HuH-7.5 (cell line): ENCODE data around the gene DGAT2.

Experiments
- DNase-seq: peaks from one replicate; pipeline ENCODE4 v3.0.0; 2011; ENCODE audit warnings: low spot score

Gene DGAT2

DNA sequence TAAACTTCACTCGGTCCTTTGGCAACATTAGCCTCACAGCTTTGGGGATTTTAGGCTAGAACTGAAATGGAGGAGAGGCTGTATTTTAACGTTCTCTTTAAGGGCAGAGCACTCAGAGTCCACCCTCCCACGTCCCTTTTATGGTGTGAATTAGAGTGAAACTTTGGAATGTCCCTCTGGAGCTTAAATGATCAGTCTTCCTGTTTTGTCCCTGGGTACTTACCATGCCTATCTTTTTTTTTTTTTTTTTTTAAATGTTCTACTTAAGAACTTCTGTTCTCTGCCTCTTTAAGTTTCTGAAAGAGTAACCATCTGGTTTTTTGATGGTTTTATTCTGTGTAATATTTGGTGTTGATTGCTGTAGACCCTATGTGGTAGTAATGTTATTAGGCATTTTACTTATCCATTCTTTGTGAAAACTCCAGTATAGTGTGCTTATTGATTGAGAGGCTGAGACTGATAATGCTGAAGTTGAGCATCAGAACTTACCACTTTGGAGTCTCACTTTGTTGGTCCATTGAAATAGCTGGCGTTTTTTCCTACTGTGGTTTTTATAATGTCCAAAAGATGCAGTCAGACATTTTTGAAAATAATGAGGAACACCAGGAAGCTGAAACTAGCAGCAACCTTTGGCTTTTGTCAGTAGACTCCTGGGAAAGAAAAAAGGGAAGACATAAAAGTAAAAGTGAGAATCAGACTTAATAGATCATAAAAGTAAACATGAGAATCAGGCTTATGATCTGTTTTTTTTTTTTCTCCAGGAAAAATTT, 58.1 kb downstream of the DGAT2 start:
- no peak for DNase-seq

DNA sequence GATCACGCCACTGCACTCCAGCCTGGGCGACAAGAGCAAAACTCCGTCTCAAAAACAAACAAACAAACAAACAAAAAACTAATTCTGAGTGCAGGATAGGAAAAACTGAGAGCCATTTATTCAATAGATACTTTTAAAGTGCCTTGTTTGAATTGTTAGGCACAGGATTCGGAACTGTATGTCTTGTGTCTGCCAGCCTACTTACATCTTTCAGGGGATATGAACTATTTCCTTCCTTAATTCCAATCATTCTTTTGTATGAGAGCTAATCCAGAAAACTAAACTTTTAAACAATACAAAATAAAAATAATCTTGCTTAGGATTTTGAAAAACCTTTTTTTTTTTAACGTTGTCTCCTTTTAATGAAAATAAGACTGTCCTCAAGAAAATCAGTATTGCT, 59.0 kb downstream of the DGAT2 start:
- DNase-seq = no peak

DNA sequence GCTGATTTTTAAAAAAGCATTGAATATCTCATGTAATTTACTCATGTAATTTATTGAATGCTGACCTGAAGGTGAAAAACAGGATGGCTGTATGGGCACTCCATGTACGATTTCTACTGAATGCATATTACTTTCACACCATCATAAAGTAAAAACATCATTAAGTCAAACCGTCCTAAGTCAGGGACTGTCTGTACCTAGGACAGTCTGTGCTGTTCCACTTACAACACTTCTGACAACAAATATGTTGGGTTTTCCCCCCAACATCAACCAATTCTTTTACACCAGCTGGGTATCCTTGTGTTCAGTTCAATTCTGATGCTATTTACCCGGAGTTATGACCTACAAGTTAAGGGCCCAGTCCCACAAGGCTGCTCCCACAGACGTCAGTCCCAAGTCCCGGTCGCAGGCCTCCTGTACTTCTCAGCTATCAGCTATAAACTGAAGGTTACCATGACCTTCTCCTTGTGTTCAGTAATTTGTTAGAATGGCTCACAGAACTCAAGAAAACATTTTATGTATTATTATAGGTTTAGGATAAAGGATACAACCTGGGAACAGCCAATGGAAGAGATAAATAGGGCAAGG, 63.4 kb downstream of the DGAT2 start:
- no peak for DNase-seq

DNA sequence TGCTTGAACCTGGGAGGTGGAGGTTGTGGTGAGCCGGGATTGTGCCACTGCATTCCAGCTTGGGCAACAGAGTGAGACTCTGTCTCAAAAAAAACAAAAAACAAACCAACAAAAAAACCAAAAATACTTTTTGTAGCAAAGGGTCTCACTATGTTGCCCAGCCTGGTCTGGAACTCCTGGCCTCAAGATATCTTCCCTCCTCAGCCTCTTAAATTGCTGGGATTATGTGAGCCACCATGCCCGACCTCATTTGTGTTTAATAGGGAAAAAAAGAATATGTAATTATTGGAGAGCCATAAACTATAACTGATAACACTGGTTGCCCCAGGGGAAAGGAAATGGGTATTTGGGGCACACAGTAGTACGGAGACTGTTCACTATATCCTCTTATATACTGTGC, 66.2 kb downstream of the DGAT2 start:
- no peak for DNase-seq

DNA sequence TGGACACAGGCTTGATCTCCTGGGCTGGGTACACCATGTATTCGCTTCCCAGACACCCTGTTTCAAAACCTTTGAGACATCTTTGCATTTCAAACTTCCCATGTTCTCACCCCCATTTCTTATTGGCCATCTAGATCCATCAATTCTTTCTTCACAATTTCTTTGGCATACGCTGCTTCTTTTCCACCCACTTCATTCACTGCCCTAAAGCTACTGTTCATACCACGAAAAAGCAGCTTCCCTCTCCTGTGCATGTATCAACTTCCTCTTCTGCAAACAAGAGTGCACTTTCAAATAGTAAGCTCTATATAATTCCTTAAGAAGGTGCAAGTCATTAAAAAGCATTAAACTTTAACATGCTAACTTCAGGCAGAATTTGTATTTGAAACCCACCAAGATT, 67.8 kb downstream of the DGAT2 start:
- no peak for DNase-seq

DNA sequence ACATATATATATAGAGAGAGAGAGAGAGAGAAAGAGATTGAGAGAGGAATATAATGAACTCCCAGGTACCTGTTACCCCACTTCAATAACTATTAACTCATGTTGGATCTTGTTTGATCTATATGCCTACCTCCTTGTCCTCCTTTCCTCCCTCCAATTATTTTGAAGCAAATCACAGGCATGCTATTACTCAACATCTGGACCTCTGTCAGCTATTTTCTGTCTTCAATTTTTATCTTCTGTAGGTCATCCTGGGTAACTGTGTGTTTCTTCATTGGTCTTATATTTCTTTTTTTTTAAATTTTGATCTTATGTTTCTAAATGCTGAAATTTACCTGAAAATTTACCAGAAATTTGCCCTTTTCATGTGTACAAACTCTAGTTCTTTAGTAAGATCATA, 71.3 kb downstream of the DGAT2 start:
- no peak for DNase-seq

DNA sequence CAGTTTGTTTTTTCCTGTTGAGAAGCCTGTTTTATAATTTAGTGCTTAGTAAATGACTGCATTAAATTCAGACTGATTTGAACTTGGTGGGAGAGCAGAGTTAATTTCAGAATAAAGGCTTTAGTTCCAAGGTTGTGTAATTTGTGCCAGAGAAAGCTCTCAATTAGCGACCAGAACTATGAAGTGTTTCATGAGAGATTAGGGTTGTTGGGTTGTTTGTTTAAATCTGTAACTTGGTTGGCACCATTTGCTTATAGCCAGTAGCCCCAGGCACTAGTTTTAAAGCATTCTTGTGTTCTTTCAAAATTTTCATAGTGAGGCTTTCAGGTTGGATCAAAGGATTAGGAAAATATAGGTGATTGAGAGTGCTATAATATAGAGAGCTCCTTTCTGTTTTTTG, 71.9 kb downstream of the DGAT2 start:
- DNase-seq = no peak

DNA sequence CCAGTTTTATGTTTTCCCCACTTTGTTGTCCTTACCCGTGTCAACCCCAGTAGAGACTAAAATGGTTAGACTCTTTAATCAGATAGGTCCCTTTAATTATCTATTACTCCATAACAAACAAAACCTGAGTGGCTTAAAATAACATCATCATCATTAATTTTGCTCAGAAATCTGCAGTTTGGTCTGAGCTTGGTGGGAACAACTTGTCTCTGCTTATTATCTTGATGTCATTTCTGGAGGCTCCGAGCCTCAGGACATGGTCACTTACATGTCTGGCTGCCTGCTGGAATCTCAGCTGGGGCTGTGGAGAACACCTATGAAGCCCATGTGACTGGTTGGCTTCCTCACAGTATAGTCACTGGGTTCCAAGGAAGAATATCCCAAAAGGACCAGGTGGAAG, 73.2 kb downstream of the DGAT2 start:
- no peak for DNase-seq

DNA sequence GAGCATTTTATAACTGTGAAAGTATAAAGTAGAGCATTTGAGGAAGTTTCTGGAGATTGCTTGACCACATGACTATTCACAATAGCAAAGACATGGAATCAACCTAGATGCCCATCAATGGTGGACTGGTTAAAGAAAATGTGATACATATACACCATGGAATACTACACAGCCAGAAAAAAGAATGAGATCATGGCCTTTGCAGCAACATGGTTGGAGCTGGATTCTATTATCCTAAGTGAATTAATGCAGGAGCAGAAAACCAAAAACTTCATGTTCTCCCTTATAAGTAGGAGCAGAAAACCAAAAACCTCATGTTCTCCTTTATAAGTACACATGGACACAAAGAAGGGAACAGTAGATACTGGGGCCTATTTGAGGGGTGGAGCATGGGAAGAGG, 76.7 kb downstream of the DGAT2 start:
- DNase-seq = no peak

DNA sequence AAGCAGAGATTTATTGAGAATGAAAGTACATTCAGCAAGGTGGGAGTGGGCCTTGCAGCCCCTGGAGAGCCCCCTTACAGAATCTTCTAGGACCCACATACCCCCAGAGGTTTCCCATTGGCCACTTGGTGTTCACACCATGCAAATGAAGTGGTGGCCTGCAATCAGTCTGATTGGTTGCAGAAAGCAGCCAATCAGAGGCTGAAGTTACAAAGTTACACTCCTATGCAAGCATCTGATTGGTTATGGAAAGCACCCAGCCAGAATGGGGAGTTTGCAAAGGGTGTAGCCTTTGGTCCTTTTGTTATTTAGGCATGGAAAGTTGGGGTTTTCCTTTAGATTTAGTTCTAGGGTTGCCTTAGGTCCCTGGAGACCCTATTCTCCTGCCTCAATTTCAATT, 81.3 kb downstream of the DGAT2 start:
- DNase-seq = no peak

DNA sequence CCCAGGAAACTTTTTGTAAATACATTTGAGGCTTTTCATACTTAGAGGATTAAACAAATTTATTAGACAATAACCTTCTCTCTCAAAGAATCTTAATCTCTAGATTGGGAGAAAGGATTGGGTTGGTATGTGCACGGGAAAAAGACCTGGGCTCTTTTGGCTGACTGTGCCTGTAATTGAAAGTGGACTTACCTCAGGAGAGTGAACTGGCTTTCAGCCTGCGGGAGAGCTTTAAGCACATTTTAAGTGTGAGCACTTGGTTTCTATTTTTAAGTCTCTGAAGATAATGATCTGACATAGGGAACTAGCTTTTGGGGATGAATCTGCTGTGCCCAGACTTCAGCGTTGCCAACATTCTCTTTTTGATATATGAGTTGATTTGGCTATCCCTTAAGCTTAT, 82.2 kb downstream of the DGAT2 start:
- DNase-seq = no peak
